ENCODE data around the gene MS4A6A.
"Not testable (repeated sequence)": the region's sequence is repeated elsewhere in the genome, so short reads cannot be mapped to it uniquely, and the experiment has no call there.

MS4A6A gene

DNA sequence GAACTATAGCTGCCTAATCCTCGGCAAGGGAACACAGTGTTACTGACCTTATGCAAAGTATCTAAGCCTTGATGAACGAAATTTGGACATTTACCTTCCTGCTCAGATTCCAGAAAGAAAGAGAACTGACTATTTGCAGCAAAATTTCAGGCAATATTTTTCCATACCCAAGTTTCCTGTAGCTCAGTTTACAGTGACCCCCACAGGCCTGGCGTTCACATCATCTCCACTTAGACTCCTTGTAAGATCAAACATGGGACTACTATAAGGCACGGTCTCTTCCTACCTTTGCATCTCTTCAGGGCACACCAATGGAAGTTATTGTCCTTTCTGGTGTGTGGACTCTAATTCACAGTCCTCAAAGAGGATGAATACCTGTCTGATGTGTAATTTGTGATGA is 21.1 kb downstream of the MS4A6A start:
- H3K27ac ChIP-seq, result no peak overlapping the region
- no peak for TF ChIP-seq ZFX (IDR thresholded peaks at IDR 0.05; ENCODE audit: borderline replicate concordance)
- TF ChIP-seq, protein P1, sequence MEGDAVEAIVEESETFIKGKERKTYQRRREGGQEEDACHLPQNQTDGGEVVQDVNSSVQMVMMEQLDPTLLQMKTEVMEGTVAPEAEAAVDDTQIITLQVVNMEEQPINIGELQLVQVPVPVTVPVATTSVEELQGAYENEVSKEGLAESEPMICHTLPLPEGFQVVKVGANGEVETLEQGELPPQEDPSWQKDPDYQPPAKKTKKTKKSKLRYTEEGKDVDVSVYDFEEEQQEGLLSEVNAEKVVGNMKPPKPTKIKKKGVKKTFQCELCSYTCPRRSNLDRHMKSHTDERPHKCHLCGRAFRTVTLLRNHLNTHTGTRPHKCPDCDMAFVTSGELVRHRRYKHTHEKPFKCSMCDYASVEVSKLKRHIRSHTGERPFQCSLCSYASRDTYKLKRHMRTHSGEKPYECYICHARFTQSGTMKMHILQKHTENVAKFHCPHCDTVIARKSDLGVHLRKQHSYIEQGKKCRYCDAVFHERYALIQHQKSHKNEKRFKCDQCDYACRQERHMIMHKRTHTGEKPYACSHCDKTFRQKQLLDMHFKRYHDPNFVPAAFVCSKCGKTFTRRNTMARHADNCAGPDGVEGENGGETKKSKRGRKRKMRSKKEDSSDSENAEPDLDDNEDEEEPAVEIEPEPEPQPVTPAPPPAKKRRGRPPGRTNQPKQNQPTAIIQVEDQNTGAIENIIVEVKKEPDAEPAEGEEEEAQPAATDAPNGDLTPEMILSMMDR (IDR thresholded peaks at IDR 0.05), result no peak

DNA sequence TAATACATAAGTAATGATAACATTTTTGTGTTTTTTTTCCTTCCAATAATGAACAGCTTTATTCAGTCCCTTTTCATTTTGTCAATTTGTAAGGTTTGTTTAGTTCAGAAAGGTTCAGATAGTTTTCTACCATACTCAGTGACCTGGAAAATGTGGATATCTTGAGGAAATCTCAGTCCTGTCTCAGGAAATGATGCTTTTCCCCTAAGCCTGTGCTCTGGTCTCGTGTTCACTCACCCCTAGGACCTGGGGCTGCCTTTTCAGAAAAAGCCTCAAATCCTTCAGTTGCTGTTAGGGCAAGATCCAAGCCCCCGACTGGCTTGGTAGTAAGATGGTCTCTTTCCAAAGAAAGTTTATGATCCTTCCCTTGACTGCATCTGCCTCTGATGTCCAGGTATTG is 21.8 kb downstream of the MS4A6A start:
- no peak overlapping the region for H3K27ac ChIP-seq
- TF ChIP-seq ZFX (IDR thresholded peaks at IDR 0.05; ENCODE audit: borderline replicate concordance), result no peak
- TF ChIP-seq, protein P1 (IDR thresholded peaks at IDR 0.05), result no peak

DNA sequence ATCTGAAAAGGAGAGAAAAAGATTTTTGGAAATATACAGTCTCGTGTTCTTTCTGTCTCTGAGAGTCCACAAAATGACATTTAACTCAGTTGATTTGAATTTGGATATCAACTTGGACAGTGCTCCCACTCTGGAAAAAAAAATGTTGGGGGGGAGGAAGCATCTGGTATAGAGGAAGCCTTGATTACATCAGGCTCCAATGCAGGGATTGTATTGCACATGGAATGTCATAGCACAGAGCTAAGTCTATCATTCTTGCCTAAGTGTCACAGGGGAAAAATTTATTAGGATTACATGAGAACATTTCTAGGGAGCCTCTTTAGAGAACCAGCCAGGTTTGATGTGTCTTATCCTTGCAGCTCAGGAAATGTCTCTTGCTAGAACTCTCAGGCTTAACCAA is 23.0 kb downstream of the MS4A6A start:
- TF ChIP-seq, protein P1 (IDR thresholded peaks at IDR 0.05), result no peak
- TF ChIP-seq ZFX (IDR thresholded peaks at IDR 0.05; ENCODE audit: borderline replicate concordance), result no peak
- no peak overlapping the region for H3K27ac ChIP-seq

DNA sequence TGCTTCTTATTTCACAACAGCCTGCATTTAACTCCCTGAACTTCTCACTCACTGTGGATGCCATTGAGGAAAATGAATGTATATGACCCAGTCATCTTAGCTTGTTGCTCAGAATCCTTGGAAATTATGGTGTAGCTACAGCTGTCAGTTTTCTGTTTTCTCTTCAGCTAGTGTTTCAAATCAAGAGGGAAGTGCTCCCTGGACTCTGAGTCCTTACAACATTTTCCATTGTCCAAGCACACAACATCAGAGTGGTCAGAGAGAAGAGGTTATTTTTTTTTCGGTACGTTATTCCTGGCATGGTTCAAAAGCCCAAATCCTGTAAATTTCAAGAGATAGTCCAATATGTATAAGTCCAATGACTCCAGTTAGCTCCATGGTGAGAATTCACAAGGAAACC is 23.6 kb downstream of the MS4A6A start:
- H3K27ac ChIP-seq, result no peak overlapping the region
- TF ChIP-seq, protein P1 (IDR thresholded peaks at IDR 0.05), result no peak
- TF ChIP-seq ZFX (IDR thresholded peaks at IDR 0.05; ENCODE audit: borderline replicate concordance), result no peak

DNA sequence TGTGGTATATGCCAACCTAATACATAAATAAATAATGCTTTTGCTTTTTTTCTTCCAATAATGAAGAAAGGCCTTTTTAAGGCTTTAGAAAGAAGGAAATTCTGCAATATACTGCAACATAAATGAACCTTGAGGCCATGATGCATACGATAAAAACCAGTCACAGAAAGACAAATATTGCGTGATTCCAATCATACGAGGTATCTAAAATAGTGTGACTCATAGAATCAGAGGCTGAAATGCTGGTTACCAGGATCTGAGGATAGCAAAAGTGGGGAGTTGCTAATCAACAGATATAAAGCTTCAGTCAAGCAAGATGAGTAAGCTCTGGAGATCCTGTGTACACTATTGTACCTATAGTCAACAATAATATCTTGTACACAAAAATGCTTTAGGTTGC is 24.2 kb downstream of the MS4A6A start:
- no peak overlapping the region for H3K27ac ChIP-seq
- no peak for TF ChIP-seq ZFX (IDR thresholded peaks at IDR 0.05; ENCODE audit: borderline replicate concordance)
- TF ChIP-seq, protein P1 (IDR thresholded peaks at IDR 0.05), result no peak

DNA sequence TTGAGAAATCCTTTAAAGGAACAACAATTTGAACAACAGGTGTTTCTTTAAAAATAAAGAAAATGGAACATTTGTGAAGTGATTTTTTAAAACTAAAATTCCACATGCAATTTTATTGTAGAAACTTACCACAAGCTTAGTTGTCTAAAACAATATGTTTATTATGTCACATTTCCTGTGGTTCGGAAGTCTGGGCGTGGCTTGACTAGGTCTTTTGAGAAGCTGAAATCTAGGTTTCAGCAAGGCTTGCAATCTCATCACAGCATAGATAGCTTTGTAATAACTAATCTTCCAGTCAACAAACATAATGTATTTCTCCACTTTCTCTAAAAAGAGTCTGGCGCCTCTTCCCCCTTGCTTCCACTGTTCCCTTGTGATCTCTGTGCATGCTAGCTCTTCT is 27.0 kb downstream of the MS4A6A start:
- no peak overlapping the region for H3K27ac ChIP-seq
- TF ChIP-seq ZFX (IDR thresholded peaks at IDR 0.05; ENCODE audit: borderline replicate concordance), result no peak
- TF ChIP-seq, protein P1 (IDR thresholded peaks at IDR 0.05), result no peak

DNA sequence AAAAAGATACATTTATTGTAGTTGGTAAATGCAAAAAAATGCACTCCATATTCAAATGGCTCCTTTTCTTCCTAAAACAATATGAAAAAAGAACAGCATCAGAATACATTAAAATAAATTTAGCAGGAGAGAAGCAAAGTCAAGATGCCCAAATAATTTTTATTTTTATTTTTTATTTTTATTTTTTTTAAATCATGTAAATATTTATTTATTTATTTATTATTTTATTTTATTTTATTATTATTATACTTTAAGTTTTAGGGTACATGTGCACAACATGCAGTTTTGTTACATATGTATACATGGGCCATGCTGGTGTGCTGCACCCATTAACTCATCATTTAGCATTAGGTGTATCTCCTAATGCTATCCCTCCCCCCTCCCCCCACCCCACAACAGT is 30.2 kb downstream of the MS4A6A start:
- H3K27ac ChIP-seq, result not testable (repeated sequence)

DNA sequence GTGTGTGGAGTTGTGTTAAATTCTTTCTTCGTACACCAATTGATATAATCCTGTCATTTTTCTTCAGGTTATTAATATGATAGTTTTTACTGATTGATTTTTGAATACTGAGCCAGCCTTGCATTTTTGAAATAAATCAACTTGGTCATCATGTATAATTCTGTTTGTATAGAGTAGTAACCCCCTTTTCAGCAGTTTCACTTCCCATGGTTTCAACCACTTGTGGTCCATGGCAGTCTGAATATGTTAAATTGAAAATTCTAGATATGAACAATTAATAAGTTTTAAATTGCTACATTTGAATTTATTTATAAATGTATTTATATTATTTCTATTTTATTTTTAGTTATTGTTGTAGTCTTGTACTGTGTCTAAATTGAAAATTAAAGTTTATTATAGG is 32.6 kb downstream of the MS4A6A start:
- H3K27ac ChIP-seq, result no peak overlapping the region
- TF ChIP-seq, protein P1 (IDR thresholded peaks at IDR 0.05), result no peak
- no peak for TF ChIP-seq ZFX (IDR thresholded peaks at IDR 0.05; ENCODE audit: borderline replicate concordance)
